OCI-LY3 (cell line): ENCODE measurements around the gene CNTFR.

Source experiments
- H2AFZ ChIP-seq: fragments of 200-600, 300-600 bp; shearing (Covaris generic); 2 replicates; pipeline ENCODE4 v1.6.0; 2014; ENCODE audit warnings: antibody characterized with exemption, low read depth, low read length
- H3K27ac ChIP-seq: fragments of 200-600, 300-600 bp; sonication (generic); 2 replicates; pipeline ENCODE4 v1.5.1; 2014; ENCODE audit warnings: mild to moderate bottlenecking, low read length, moderate library complexity, mixed read lengths
- H3K27me3 ChIP-seq: fragments of 200-600, 300-600 bp; sonication (generic); 2 replicates; pipeline ENCODE4 v1.6.1; 2014; ENCODE audit warnings: low read depth, low read length, mixed read lengths
- H3K36me3 ChIP-seq: fragments of 200-600, 300-600 bp; sonication (generic); replicated peaks from 2 replicates; pipeline ENCODE3; 2014; ENCODE audit warnings: low read depth, low read length, mixed read lengths
- H3K4me1 ChIP-seq: fragments of 300-600, 200-600 bp; sonication (generic); 2 replicates; pipeline ENCODE4 v1.6.1; 2014; ENCODE audit warnings: low read length, mixed read lengths
- H3K4me2 ChIP-seq: fragments of 200-600, 300-600 bp; sonication (generic); 2 replicates; pipeline ENCODE4 v1.6.1; 2014; ENCODE audit warnings: low read length, mixed read lengths
- H3K4me3 ChIP-seq: fragments of 300-600, 200-600 bp; sonication (generic); 2 replicates; pipeline ENCODE4 v1.5.1; 2014; ENCODE audit warnings: antibody characterized with exemption, mild to moderate bottlenecking, low read length, moderate library complexity
- H3K79me2 ChIP-seq: fragments of 300-600, 200-600 bp; shearing (Covaris generic); 2 replicates; pipeline ENCODE4 v1.6.1; 2014; ENCODE audit warnings: mild to moderate bottlenecking, low read length, mixed read lengths
- H3K9ac ChIP-seq: fragments of 300-600, 200-600 bp; shearing (Covaris generic); 2 replicates; pipeline ENCODE4 v1.6.0; 2014; ENCODE audit warnings: mild to moderate bottlenecking, low read length, moderate library complexity
- H3K9me3 ChIP-seq: fragments of 200-600, 300-600 bp; shearing (Covaris generic); 2 replicates; pipeline ENCODE4 v1.6.1; 2014; ENCODE audit warnings: low read length, mixed read lengths; ENCODE audit not compliant: insufficient read depth
- H4K20me1 ChIP-seq: fragments of 200-600, 300-600 bp; sonication (generic); 2 replicates; pipeline ENCODE4 v1.6.1; 2016; ENCODE audit warnings: low read length, mixed read lengths; ENCODE audit not compliant: insufficient read depth
- CTCF ChIP-seq: fragments of 200-600, 300-600 bp; sonication (generic); IDR thresholded peaks from 2 replicates; pipeline ENCODE4 v1.5.1; 2014; ENCODE audit warnings: antibody characterized with exemption, low read length, low read depth
- EZH2phosphoT487 ChIP-seq: fragments of 200-600 bp; shearing (Covaris generic); IDR thresholded peaks from 2 replicates; pipeline ENCODE4 v1.6.1; 2018; ENCODE audit warnings: antibody characterized with exemption, mixed run types, low read depth

The CNTFR gene

GRCh38 chr9:34570376-34570775 lies 19.1 kb downstream of the CNTFR start:
- Histone ChIP-seq H4K20me1 (no peaks in the 10 kb centered on the region), H3K4me2 (peak overlapping the region; percentile 59; the same call in 1 of the 2 replicates), H3K9ac (peak overlapping the region; percentile 48; the same call in 1 of the 2 replicates), H3K27me3 (no peaks in the 10 kb centered on the region), H3K27ac (peak overlapping the region; percentile 52; the same call in 1 of the 2 replicates), H3K79me2 (no peaks in the 10 kb centered on the region), H3K4me3 (no peak overlapping the region), H3K36me3 (no peaks in the 10 kb centered on the region), H2AFZ (no peak overlapping the region), H3K9me3 (no peaks in the 10 kb centered on the region), H3K4me1 (peaks cover 49% of the 10 kb centered on the region)
- no peak for TF ChIP-seq CTCF
- TF ChIP-seq EZH2phosphoT487: no peak

DNA sequence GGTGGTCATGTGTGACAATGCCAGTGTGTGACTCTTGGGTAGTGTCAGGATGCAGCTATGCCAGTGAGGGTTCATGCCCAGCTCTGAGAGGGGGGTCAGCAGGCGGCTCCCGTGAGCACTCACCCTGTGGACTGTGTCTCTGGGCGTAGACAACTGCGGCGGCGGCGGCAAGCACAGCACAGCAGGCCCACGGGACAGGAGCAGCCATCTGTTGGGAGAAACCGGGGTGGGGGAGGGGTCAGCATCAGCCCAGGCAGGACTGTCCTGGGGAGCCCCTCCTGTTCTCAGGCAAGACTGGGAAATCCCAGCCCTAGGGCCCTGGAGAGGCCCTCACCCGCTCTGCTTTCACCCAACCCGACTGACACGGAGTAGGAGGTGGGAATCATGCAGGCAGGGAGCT lies 20.8 kb downstream of the CNTFR start:
- H3K4me1 ChIP-seq: peaks cover 56% of the 10 kb centered on the region
- no peak overlapping the region for H3K9ac ChIP-seq
- TF ChIP-seq CTCF (no peak), EZH2phosphoT487 (no peak)
- no peak overlapping the region for H2AFZ ChIP-seq
- no peak overlapping the region for H3K4me3 ChIP-seq
- H4K20me1 ChIP-seq: no peaks in the 10 kb centered on the region
- H3K36me3 ChIP-seq: no peaks in the 10 kb centered on the region
- no peak overlapping the region for H3K4me2 ChIP-seq
- H3K27me3 ChIP-seq: no peaks in the 10 kb centered on the region
- H3K79me2 ChIP-seq: no peaks in the 10 kb centered on the region
- no peaks in the 10 kb centered on the region for H3K9me3 ChIP-seq
- H3K27ac ChIP-seq: no peak overlapping the region

- no peak overlapping the region for H3K27ac ChIP-seq
- H4K20me1 ChIP-seq: no peaks in the 10 kb centered on the region
- no peaks in the 10 kb centered on the region for H3K9me3 ChIP-seq
- H3K79me2 ChIP-seq: no peaks in the 10 kb centered on the region
- H3K27me3 ChIP-seq: no peaks in the 10 kb centered on the region
- H2AFZ ChIP-seq: no peak overlapping the region
- H3K4me1 ChIP-seq: peaks cover 62% of the 10 kb centered on the region
- H3K9ac ChIP-seq: no peak overlapping the region
- H3K4me2 ChIP-seq: no peak overlapping the region
- no peak for TF ChIP-seq EZH2phosphoT487
- TF ChIP-seq CTCF: no peak
- H3K36me3 ChIP-seq: no peaks in the 10 kb centered on the region
- H3K4me3 ChIP-seq: no peak overlapping the region
Measured at GRCh38 chr9:34568133-34568532, 21.4 kb downstream of the CNTFR start.

GRCh38 chr9:34566972-34567371 lies 22.6 kb downstream of the CNTFR start:
- no peak overlapping the region for H2AFZ ChIP-seq
- H3K9ac ChIP-seq: no peak overlapping the region
- no peaks in the 10 kb centered on the region for H3K9me3 ChIP-seq
- H3K27me3 ChIP-seq: no peaks in the 10 kb centered on the region
- no peak overlapping the region for H3K4me3 ChIP-seq
- peaks cover 52% of the 10 kb centered on the region for H3K4me1 ChIP-seq
- H3K27ac ChIP-seq: no peak overlapping the region
- no peak for TF ChIP-seq CTCF
- TF ChIP-seq EZH2phosphoT487: no peak
- H3K4me2 ChIP-seq: no peak overlapping the region
- H3K79me2 ChIP-seq: no peaks in the 10 kb centered on the region
- no peaks in the 10 kb centered on the region for H3K36me3 ChIP-seq
- no peaks in the 10 kb centered on the region for H4K20me1 ChIP-seq
